ENCODE results near the gene PACSIN2.

DNA sequence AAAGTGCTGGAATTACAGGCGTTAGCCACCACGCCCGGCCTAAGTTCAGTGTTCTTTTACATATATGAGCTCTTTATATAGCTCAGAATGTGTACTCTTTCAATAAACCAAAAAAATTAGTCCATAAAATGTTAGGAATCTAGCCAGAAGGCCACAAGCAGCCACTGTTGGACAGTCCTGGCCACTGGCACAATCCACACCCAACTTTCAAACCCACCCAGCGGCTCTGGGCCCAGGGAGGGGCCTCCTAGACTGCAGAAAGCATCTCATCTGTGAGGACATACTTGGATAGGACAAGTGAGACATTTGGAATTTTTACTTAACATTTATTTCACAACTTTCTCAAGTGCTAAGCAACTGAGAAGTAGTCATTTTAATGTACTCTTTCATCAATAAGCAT is 6.4 kb downstream of the PACSIN2 start:
- TF ChIP-seq POLR2A (IDR thresholded peaks at IDR 0.05) (no peak), POLR2AphosphoS5 (IDR thresholded peaks at IDR 0.05) (no peak), EP300 (IDR thresholded peaks at IDR 0.05) (no peak)
- TF ChIP-seq, protein P1, sequence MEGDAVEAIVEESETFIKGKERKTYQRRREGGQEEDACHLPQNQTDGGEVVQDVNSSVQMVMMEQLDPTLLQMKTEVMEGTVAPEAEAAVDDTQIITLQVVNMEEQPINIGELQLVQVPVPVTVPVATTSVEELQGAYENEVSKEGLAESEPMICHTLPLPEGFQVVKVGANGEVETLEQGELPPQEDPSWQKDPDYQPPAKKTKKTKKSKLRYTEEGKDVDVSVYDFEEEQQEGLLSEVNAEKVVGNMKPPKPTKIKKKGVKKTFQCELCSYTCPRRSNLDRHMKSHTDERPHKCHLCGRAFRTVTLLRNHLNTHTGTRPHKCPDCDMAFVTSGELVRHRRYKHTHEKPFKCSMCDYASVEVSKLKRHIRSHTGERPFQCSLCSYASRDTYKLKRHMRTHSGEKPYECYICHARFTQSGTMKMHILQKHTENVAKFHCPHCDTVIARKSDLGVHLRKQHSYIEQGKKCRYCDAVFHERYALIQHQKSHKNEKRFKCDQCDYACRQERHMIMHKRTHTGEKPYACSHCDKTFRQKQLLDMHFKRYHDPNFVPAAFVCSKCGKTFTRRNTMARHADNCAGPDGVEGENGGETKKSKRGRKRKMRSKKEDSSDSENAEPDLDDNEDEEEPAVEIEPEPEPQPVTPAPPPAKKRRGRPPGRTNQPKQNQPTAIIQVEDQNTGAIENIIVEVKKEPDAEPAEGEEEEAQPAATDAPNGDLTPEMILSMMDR (IDR thresholded peaks at IDR 0.05) = no peak
